Measurements from ENCODE around the gene AKT2.

Gene AKT2

DNA sequence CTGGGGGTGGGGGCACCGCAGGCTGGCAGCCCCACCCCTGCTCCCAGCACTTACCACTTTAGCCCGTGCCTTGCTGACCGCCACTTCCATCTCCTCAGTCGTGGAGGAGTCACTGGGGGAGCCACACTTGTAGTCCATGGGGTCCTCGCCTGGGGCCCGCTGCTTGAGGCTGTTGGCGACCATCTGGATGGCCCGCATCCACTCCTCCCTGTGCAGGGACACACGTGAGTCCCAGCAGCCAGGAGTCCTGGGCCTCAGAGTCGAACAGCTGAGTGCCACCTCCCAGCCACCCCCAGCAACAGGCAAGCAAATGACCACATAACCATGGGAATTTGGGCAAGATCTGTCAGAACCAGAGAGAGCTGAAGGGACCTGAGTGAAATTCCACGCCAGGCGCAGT, 42.7 kb downstream of the AKT2 start:
- H3K36me3 Mint-ChIP-seq (ENCODE audit: low read depth): peaks cover 17% of the 10 kb centered on the region
- no peak overlapping the region for H3K4me3 Mint-ChIP-seq
- no peaks in the 10 kb centered on the region for H3K4me1 Mint-ChIP-seq (ENCODE audit: low read depth)
- H3K27ac Mint-ChIP-seq: no peak overlapping the region
- no peaks in the 10 kb centered on the region for H3K9me3 Mint-ChIP-seq
- H3K27me3 Mint-ChIP-seq: no peaks in the 10 kb centered on the region

DNA sequence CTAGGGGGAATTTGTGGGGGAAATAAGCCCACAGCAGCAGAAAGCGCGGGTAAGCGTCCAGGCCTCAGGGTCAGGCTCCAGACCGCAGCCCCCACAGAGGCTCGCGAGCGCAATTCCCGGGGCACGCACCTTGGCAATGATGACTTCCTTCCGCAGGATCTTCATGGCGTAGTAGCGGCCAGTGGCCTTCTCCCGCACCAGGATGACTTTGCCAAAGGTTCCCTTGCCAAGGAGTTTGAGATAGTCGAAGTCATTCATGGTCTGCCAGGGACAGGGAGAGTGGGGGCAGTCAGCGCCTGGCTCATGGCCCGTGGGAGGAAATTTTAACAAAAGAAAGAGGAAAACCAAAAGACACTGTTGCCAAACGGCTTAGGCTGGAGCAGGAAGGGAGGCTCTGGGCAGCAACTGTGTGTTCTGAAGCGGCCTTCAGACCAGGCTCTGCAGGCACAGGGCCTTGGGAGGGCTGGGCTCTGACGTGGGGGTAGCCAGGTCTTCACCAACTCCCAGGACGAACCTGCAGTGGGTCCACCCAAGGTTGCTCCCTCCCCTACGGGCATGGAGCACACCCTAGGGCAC, 43.2 kb downstream of the AKT2 start:
- H3K9me3 Mint-ChIP-seq: no peaks in the 10 kb centered on the region
- H3K27ac Mint-ChIP-seq: no peak overlapping the region
- no peaks in the 10 kb centered on the region for H3K4me1 Mint-ChIP-seq (ENCODE audit: low read depth)
- no peaks in the 10 kb centered on the region for H3K27me3 Mint-ChIP-seq
- H3K4me3 Mint-ChIP-seq: no peak overlapping the region
- H3K36me3 Mint-ChIP-seq (ENCODE audit: low read depth): peaks cover 20% of the 10 kb centered on the region

DNA sequence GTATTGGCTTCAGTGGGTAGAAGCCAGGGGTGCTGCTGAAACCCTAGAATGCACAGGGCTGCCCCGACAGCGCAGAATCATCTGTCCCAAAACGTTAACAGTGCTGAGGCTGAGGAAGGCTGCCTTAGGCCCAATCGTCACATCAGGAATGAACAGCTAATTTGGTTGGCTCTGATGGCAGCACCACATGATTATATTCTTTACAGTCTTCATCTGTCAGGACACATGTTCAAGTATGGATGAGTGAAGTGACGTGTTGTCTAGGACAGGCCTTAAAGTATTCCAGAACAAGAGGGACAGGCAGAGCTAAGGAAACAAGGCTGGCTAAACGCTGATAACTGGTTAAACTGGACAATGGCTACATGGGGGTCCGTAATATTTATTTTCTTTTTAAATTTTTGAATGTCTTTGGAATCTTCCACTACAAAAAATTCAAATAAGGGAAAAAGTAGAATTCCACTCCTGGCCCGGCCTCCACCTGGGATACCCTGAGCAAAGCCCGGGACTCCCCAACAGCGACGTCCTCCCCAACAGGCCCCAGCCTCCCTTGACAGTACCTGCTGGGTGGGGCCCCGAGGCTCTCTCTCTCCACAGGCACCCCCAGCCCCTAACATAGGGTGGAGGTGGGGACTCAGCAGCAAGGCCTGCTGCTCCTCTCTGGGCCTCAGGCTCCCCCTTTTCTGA, 43.9 kb downstream of the AKT2 start:
- Mint-ChIP-seq H3K9me3 (no peaks in the 10 kb centered on the region), H3K4me1 (ENCODE audit: low read depth) (no peaks in the 10 kb centered on the region), H3K4me3 (no peak overlapping the region), H3K27ac (no peak overlapping the region), H3K27me3 (no peaks in the 10 kb centered on the region), H3K36me3 (ENCODE audit: low read depth) (peaks cover 25% of the 10 kb centered on the region)

DNA sequence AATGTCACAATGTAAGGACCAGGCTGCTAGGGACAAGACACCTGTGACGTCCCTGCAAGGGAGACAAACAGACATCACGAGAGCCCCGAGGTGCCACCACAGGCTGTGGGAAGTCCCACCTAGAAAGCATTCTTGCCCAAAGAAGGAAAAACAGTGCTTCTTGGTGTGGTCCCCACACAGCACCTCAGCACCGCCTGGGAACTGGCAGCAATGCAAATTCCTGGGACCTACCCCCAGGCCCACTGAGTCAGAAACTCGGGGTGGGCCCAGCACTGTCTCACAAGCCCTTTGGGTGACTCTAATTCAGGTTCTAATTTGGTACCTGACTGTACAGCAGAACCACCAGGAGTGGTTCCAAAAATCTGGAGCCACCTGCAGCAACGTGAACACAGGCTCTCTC, 44.8 kb downstream of the AKT2 start:
- H3K9me3 Mint-ChIP-seq: no peaks in the 10 kb centered on the region
- H3K4me3 Mint-ChIP-seq: no peak overlapping the region
- H3K27me3 Mint-ChIP-seq: no peaks in the 10 kb centered on the region
- no peak overlapping the region for H3K27ac Mint-ChIP-seq
- peaks cover 25% of the 10 kb centered on the region for H3K36me3 Mint-ChIP-seq (ENCODE audit: low read depth)
- H3K4me1 Mint-ChIP-seq (ENCODE audit: low read depth): no peaks in the 10 kb centered on the region

DNA sequence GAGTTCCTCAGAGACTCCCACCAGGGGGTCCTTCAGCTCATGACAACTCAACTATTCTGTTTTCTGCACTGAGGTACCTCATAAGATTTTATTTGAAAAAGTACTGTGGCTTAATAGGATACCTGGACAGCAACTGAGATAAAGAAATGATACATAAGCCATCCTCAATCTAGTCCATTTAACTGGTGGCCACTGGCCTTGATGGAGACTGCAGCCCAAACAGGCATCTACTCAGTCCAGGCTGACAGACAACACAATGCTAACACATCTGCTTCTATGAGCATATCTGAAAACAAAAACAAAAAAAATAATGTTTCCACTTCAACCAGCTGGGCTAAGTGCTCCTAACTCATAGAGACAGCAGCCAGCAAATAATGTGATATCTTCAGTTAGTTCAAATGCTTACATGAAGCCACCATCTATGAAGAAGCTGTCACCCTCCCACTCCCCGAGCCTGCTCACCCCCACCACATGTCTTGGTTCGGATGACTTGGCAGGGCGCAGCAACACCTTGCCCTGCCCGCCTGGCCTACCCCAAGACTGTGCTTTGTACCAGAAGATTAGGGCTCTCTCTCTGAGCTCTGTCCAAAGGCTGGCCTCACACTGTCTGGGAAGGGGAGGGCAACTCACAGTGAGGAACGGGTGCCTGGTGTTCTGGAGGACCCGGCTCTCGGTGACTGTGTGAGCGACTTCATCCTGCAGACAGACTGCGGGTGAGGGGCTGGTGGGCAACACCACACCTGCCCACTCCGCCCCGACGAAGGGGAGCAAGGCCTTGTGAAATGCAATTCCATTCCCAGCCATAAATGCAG, 45.5 kb downstream of the AKT2 start:
- Mint-ChIP-seq H3K36me3 (ENCODE audit: low read depth) (peaks cover 25% of the 10 kb centered on the region), H3K27ac (no peak overlapping the region), H3K27me3 (no peaks in the 10 kb centered on the region), H3K4me3 (no peak overlapping the region), H3K9me3 (no peaks in the 10 kb centered on the region), H3K4me1 (ENCODE audit: low read depth) (no peaks in the 10 kb centered on the region)

DNA sequence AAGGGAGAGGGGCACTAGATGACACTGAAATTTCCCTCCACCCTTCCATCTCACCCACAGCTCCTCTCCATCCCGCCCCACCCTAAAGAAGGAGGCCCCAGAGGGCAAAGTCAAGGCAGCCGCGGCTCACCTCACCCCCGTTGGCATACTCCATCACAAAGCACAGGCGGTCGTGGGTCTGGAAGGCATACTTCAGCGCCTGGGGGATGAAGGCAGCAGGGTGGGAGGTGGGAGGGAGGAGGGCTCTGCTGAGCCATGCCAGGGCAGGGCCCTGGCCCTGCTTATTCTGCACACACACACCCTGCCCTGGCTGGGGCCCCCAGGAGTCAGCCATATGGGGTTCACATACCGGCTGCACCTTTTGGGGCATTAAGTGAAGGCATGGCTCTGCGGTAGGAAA, 46.4 kb downstream of the AKT2 start:
- H3K4me1 Mint-ChIP-seq (ENCODE audit: low read depth): no peaks in the 10 kb centered on the region
- H3K36me3 Mint-ChIP-seq (ENCODE audit: low read depth): peaks cover 25% of the 10 kb centered on the region
- no peaks in the 10 kb centered on the region for H3K9me3 Mint-ChIP-seq
- H3K4me3 Mint-ChIP-seq: no peak overlapping the region
- H3K27me3 Mint-ChIP-seq: no peaks in the 10 kb centered on the region
- H3K27ac Mint-ChIP-seq: no peak overlapping the region

DNA sequence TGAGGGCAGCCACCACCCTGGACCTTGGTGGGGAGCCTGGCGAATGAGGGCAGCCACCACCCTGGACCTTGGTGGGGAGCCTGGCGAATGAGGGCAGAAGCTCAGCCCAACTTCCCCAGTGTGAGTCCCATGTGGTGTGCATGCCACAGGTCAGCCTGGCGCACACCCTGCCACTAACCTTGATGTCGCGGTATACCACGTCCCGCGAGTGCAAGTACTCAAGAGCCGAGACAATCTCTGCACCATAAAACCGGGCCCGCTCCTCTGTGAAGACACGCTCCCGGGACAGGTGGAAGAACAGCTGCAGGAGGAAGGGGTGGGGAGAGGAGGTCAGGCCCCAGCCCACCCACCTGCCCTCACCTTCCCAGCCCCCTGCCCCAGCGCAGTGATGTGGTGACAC, 47.4 kb downstream of the AKT2 start:
- no peaks in the 10 kb centered on the region for H3K9me3 Mint-ChIP-seq
- no peak overlapping the region for H3K4me3 Mint-ChIP-seq
- no peaks in the 10 kb centered on the region for H3K27me3 Mint-ChIP-seq
- H3K4me1 Mint-ChIP-seq (ENCODE audit: low read depth): no peaks in the 10 kb centered on the region
- no peak overlapping the region for H3K27ac Mint-ChIP-seq
- peaks cover 22% of the 10 kb centered on the region for H3K36me3 Mint-ChIP-seq (ENCODE audit: low read depth)

DNA sequence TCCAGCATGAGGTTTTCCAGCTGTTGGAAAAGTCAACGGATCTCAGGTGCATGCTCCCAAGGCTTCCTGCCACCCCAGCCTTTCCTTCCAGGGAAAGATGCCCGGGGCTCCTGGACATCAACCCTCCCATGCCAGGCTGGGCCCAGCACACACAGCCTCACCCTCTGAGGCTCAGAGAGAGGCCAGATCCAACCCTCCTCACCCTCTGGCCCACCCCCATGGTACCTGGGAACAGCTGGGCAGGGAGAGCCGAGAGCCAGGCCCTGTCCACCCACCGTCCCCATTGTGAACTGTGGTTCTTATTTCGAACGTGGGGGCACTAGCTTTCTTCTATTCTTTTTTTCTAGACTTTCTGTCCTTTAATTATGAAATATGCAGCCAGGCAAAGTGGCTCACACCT, 48.8 kb downstream of the AKT2 start:
- H3K9me3 Mint-ChIP-seq: no peaks in the 10 kb centered on the region
- no peak overlapping the region for H3K27ac Mint-ChIP-seq
- peaks cover 2% of the 10 kb centered on the region for H3K4me1 Mint-ChIP-seq (ENCODE audit: low read depth)
- peaks cover 22% of the 10 kb centered on the region for H3K36me3 Mint-ChIP-seq (ENCODE audit: low read depth)
- no peak overlapping the region for H3K4me3 Mint-ChIP-seq
- no peaks in the 10 kb centered on the region for H3K27me3 Mint-ChIP-seq

DNA sequence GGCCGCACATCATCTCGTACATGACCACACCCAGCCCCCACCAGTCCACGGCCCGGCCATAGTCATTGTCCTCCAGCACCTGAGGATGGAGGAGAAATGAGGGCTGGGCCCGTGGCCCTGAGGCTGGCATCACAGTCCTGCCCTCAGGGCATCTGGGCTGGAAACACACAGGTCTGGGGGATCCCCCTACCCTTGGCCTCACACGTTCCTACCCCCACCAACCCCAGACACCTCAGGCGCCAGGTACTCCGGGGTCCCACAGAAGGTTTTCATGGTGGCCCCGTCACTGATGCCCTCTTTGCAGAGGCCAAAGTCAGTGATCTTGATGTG, 49.2 kb downstream of the AKT2 start:
- Mint-ChIP-seq H3K4me1 (ENCODE audit: low read depth) (peaks cover 5% of the 10 kb centered on the region), H3K36me3 (ENCODE audit: low read depth) (peaks cover 18% of the 10 kb centered on the region), H3K9me3 (no peaks in the 10 kb centered on the region), H3K27ac (no peak overlapping the region), H3K27me3 (no peaks in the 10 kb centered on the region), H3K4me3 (no peak overlapping the region)

DNA sequence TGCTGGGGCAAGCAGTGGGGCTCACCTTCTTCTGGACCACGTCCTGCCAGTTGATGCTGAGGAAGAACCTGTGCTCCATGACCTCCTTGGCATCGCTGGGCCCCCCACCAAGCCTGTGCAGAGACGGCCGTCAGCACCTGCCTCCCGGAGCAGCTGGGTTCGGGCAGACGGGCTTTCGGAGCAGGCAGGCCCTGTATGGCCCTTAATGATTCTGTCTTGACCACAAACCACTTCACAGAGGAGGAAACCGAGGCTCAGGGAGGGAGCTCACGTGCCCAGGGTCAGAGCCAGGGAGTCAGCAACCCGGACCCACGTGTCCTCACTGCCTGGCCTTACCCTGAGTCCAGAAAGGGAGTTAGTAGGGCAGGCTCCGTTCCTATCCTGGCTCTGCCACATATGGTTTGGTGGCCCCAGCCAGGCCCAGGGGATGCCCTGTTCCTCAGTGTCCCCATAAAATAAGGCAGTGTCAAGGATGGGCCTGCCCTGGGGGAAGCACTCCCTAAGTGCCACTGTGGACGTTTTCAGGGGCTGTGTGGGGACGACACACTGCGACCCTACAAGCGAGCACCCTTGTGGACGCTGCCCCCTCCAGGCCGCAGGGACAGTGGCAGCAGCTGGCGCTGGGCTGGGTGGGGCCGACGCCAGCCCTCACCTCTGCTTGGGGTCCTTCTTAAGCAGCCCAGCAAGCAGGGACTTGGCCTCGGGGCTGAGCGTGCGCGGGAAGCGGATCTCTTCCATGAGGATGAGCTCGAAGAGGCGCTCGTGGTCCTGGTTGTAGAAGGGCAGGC, 49.7 kb downstream of the AKT2 start:
- no peak overlapping the region for H3K27ac Mint-ChIP-seq
- H3K9me3 Mint-ChIP-seq: no peaks in the 10 kb centered on the region
- no peak overlapping the region for H3K4me3 Mint-ChIP-seq
- H3K4me1 Mint-ChIP-seq (ENCODE audit: low read depth): peaks cover 11% of the 10 kb centered on the region
- peaks cover 17% of the 10 kb centered on the region for H3K36me3 Mint-ChIP-seq (ENCODE audit: low read depth)
- H3K27me3 Mint-ChIP-seq: no peaks in the 10 kb centered on the region

DNA sequence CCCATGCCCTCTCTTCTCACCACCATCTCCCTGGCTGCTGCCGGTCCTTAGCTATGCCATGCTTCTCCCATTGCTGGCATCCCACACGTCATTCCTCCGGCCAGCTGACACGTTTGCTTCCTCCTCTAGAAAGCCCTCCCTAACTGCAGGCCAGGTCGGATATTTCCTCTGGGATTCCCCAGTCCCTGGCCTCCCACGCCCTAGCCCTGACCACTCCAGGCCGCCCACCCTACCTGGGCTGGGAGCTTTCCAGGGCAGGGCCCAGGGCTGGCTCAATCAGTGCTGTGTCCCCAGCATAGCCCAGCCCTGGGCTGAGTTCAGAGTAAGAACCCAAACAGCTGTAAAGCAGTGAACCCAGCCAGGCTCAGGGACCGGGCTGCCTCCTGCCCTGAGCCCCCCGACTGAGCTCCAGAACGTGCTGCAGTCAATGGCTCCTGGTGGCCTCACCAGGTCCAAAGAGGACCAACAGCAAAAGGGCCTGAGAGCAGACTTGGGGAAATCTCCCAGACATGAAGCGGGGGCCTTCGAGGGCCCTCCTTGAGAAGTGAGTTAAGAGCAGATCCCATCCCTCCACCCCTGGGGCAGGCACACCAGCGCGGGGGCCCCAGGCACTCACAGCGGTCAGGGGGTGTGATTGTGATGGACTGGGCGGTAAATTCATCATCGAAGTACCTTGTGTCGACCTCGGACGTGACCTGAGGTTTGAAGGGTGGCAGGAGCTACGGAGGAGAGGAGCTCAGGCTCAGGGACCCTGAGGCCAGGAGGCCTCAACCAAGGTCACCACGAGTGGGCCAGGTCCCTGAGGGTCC, 50.5 kb downstream of the AKT2 start:
- Mint-ChIP-seq H3K36me3 (ENCODE audit: low read depth) (peaks cover 17% of the 10 kb centered on the region), H3K27me3 (no peaks in the 10 kb centered on the region), H3K4me3 (no peak overlapping the region), H3K9me3 (no peaks in the 10 kb centered on the region), H3K4me1 (ENCODE audit: low read depth) (peaks cover 19% of the 10 kb centered on the region), H3K27ac (peak overlapping the region; percentile 18)

DNA sequence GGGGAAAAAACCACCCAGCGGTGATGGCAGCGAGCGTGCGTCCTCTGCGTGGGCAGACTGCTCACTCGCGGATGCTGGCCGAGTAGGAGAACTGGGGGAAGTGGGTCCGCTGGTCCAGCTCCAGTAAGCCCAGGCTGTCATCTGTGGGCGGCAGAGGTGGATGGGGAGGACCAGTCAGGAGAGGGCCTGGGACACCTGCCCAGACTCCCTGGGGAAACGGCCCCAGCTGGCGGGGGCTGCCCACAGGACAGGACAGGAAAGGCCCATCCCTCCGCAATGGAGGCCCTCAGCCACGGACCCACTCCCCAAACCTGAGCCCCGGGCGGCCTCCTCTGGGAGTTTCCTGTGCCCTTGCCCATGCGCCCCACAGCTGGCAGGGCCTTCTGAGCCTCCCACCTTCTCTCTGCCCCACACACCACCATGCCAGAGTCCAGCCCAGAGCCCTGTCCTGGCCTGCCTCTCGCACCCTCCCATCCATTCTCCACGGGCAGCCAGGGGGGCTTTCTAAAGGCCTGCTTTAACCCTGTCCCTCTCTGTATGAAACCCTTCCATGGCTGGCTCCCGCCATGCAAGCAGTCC, 51.2 kb downstream of the AKT2 start:
- Mint-ChIP-seq H3K4me3 (no peak overlapping the region), H3K27ac (no peak overlapping the region), H3K36me3 (ENCODE audit: low read depth) (peaks cover 17% of the 10 kb centered on the region), H3K9me3 (no peaks in the 10 kb centered on the region), H3K4me1 (ENCODE audit: low read depth) (peaks cover 26% of the 10 kb centered on the region), H3K27me3 (no peaks in the 10 kb centered on the region)

DNA sequence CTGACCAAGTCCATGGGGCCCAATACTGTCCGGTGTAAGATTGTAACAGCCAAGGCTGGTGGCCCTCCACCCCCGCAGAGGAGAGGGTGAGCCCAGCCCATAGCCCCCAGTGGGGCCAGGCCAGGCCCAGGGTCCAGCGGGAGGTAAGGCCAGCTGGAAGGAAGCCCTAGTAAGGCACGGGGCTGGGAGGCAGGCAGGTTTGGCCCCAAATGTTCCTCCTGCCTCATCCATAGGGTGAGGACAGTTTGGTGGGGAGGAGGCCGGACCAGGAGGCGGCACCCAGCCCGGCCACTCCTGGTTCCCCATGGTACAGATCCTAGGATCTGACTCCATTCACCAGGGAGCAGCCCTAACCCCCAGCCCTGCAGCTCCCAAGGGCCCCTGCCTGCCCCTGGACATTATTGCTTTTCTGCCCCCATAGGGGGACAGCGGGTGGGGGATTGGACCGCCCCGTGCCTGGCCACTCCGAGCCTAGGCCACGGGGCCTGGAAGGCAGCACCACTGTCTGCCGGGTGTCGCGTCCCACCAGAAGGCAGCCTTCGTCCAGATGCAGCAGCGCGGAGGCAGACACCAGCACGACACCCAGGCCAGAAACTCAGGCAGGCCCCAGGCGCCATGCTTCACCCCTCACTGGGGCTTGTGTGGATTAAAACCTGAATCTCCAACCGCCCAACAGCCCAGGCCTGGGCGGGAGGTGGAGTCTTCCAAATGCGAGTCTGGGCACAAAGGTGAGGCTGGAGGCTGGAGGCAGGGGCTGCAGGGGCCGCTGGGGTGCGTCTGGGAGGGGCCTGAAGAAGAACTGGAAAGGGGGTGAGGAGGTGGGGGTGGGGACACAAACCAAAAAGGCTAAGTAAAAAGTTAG, 52.0 kb downstream of the AKT2 start:
- Mint-ChIP-seq H3K9me3 (no peaks in the 10 kb centered on the region), H3K36me3 (ENCODE audit: low read depth) (peaks cover 13% of the 10 kb centered on the region), H3K4me3 (no peak overlapping the region), H3K27ac (no peak overlapping the region), H3K4me1 (ENCODE audit: low read depth) (peaks cover 28% of the 10 kb centered on the region), H3K27me3 (no peaks in the 10 kb centered on the region)

All from stimulated activated naive CD8-positive, alpha-beta T cell treated with anti-CD3 and anti-CD28 coated beads, Interleukin-15, Interleukin-2, amounts not matched to agents 100 ng/mL and 50 ng/mL, for 24 hours (primary cell).